SH-SY5Y (cell line): ENCODE data around the gene FYB1.

Experiments
- GATA2 ChIP-seq: IDR thresholded peaks from 2 replicates; pipeline ENCODE4 v1.6.1; 2011; ENCODE audit warnings: mild to moderate bottlenecking, low read depth, low read length
- GATA3 ChIP-seq: IDR thresholded peaks from 2 replicates; pipeline ENCODE4 v1.6.1; 2011; ENCODE audit warnings: low read depth, mild to moderate bottlenecking, low read length, moderate library complexity

DNA sequence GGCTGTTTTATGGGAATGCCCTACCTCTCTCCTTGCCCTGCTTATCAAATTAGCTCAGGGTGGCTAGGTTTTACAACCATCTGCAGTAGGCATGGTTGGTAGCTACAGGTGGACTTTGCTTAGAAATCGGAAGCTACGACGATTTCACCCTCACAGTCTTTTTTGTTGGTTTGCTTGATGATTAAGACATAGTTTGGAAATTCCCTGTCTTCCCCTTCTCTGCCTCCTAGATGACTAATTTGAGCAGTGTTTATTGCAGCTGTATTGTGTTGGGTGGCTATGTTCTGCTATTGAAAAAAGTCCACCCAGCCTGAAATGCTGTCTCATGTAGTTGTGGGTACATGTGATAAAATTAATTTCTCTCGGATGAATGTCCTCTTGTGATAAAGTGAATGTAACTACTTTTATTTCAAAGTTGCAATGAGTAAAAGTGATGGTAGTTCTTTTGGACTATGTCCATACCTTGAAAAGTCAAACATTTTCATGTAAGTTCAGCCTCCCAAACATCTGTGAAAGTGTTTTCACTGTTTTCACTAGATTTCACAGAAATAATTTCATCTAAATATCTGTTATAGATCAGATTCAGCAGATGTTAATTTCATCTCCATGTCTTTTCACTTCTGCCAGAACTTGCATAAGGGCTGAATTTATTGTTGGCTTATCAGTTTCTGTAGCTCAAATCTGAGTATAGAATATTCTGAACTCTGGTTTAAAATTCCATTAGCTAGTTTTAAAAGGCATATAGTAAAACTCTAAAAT is 37.3 kb upstream of the FYB1 start:
- TF ChIP-seq GATA2 (no peak), GATA3 (no peak)
